ENCODE results near the gene PLSCR1.

Gene PLSCR1

DNA sequence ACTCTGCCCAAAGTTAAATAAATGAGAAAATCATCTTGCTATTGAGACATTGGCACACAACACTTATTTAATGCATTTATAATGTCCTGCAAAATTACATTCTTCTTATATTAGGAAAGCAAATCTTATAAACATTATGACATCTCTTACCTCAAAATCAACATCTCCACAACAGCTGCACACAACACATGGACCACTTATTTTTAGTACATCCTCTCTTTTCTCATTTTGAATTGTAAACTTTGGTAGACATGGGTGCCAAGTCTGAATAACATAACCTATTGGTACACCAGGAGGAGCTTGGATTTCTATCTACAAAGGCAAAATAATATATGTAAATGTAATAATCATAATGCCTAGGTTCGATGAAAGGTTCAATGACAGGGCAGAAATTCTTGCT lies 23.0 kb downstream of the PLSCR1 start:
- FAIRE-seq, result no peak
- no peak for DNase-seq (ENCODE audit: insufficient read length, low spot score)
- TF ChIP-seq SPI1 (IDR thresholded peaks at IDR 0.05; ENCODE audit: low read depth, low read length), result no peak
- TF ChIP-seq POLR2A (IDR thresholded peaks at IDR 0.05; ENCODE audit: low read depth, low read length), result no peak
- no peak for TF ChIP-seq POLR2AphosphoS5 (IDR thresholded peaks at IDR 0.05; ENCODE audit: low read depth, low read length)
- no peak for TF ChIP-seq PAX5 (IDR thresholded peaks at IDR 0.05; ENCODE audit: insufficient read depth, low read length, severe bottlenecking)
- TF ChIP-seq TAF1 (IDR thresholded peaks at IDR 0.05; ENCODE audit: low read depth, low read length), result no peak
- TF ChIP-seq POU2F2 (IDR thresholded peaks at IDR 0.05; ENCODE audit: low read depth, low read length), result no peak

DNA sequence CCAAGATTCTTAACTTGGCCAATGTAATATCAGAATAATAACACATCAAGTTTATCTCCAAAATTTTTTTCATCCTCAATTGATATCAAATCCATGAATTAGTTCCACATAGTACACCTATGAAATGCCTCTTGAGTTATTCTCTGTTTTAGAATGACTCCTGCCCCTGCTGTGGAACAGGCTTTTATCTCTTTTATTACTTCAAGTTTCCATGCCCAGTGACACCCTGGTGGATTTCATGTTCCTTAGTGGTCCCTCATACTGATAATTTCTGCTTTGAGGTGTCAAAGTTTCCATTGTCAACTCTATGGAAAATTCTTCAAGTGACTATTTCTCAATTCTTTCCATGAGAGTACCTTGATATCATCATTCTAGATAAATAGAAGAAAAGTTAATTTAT lies 24.6 kb downstream of the PLSCR1 start:
- FAIRE-seq (no peak), DNase-seq (ENCODE audit: insufficient read length, low spot score) (no peak)
- TF ChIP-seq TAF1 (IDR thresholded peaks at IDR 0.05; ENCODE audit: low read depth, low read length), result no peak
- no peak for TF ChIP-seq PAX5 (IDR thresholded peaks at IDR 0.05; ENCODE audit: insufficient read depth, low read length, severe bottlenecking)
- no peak for TF ChIP-seq SPI1 (IDR thresholded peaks at IDR 0.05; ENCODE audit: low read depth, low read length)
- no peak for TF ChIP-seq POLR2AphosphoS5 (IDR thresholded peaks at IDR 0.05; ENCODE audit: low read depth, low read length)
- no peak for TF ChIP-seq POLR2A (IDR thresholded peaks at IDR 0.05; ENCODE audit: low read depth, low read length)
- TF ChIP-seq POU2F2 (IDR thresholded peaks at IDR 0.05; ENCODE audit: low read depth, low read length), result no peak

DNA sequence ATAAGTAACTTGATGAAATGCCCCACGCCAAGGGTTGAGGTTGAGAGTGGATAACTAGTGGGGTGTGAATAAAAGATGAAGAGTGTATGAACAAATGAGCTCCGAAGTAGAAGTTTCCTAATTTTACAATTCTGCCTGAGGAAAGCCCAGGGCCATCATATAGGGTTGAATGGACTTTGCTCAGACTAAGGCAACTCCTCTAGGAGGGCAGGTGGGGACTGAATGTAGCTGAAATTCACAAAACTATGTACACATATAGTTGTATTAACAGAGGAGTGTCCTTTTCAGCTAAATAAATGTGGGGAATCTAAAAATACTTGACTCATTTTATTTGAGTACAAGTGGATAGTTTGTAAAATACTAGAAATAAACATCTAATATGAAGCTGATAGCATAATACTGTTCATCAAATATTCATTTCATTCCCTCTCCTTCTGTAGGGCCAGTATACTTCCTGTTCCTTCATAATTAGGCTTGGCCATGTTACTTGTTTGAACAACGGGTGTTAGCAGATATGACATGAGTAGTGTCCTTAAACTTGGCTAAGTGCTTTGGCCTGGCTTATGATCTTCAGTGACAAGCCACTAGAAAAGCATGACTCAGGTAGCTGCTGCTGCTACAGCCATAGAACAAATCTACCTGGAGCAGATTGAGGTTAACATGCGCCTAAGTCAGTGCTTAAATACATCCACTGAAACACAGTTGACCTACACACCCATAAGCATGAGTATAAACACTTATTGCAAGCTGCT lies 26.5 kb downstream of the PLSCR1 start:
- TF ChIP-seq POLR2A (IDR thresholded peaks at IDR 0.05; ENCODE audit: low read depth, low read length) (no peak), POU2F2 (IDR thresholded peaks at IDR 0.05; ENCODE audit: low read depth, low read length) (no peak), PAX5 (IDR thresholded peaks at IDR 0.05; ENCODE audit: insufficient read depth, low read length, severe bottlenecking) (no peak), SPI1 (IDR thresholded peaks at IDR 0.05; ENCODE audit: low read depth, low read length) (no peak), TAF1 (IDR thresholded peaks at IDR 0.05; ENCODE audit: low read depth, low read length) (no peak), POLR2AphosphoS5 (IDR thresholded peaks at IDR 0.05; ENCODE audit: low read depth, low read length) (no peak)
- FAIRE-seq, result peak; percentile 54
- no peak for DNase-seq (ENCODE audit: insufficient read length, low spot score)

DNA sequence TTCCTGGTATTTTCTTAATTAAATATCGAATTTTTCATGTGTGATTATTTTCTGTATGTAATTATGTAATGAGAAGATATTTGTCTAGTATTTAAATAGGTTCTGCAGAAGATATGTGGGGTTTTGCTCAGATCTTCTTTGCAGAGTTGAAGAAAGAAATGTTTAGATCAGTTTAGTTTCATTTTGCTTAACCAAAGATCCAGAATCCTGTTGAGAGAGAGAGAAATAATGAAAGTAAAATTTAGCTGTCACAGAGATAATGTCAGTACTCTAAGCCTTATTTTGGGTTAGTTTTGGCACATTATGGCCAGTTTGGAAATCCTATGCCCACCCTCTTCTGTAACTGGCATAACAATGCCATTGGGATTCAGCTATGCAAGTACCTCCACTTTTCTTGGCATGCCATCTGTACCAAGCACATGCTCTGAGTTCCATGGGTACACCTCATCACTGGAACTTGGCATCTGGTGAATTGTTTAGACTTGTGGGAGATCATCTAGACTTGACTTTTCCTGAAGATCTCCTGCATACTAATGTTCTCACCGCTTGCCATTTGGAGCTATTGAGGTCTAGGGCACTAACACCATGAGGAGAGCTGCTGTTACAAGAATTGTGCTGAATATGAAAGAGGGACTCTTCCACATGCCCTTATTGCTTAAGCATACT lies 30.9 kb downstream of the PLSCR1 start:
- no peak for FAIRE-seq
- DNase-seq (ENCODE audit: insufficient read length, low spot score), result no peak
- TF ChIP-seq SPI1 (IDR thresholded peaks at IDR 0.05; ENCODE audit: low read depth, low read length) (no peak), POU2F2 (IDR thresholded peaks at IDR 0.05; ENCODE audit: low read depth, low read length) (no peak)

DNA sequence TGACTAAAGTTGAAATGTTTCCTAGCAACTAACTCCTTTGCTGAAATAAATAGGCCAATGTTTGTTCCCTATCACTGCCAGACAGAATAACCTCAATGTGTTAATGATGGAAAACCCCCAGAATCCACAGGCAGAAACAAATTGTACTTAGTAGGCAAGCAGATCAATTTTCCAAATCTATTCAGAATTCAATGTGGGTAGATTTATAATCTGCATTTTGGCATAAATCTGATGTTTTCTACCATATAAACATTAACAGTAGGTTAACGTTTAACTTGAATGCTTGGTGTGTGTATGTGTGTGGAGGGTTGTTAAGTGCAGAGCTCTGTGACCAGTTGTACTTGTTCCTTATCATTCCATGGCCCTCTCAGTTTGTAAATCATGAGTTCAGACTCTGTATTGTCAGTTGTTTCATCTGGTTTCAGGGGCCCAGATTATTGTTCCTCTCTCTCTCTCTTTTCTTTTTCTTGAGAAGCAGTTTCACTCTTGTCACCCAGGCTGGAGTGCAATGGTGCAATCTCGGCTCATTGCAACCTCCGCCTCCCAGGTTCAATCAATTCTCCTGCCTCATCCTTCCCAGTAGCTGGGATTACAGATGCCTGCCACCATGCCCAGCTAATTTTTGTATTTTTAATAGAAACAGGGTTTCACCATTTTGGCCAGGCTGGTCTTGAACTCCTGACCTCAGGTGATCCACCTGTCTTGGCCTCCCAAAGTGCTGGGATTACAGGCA lies 32.8 kb downstream of the PLSCR1 start:
- no peak for FAIRE-seq
- TF ChIP-seq POU2F2 (IDR thresholded peaks at IDR 0.05; ENCODE audit: low read depth, low read length), result no peak
- no peak for TF ChIP-seq TAF1 (IDR thresholded peaks at IDR 0.05; ENCODE audit: low read depth, low read length)
- TF ChIP-seq POLR2AphosphoS5 (IDR thresholded peaks at IDR 0.05; ENCODE audit: low read depth, low read length), result no peak
- no peak for TF ChIP-seq PAX5 (IDR thresholded peaks at IDR 0.05; ENCODE audit: insufficient read depth, low read length, severe bottlenecking)
- no peak for TF ChIP-seq POLR2A (IDR thresholded peaks at IDR 0.05; ENCODE audit: low read depth, low read length)
- no peak for TF ChIP-seq SPI1 (IDR thresholded peaks at IDR 0.05; ENCODE audit: low read depth, low read length)
- no peak for DNase-seq (ENCODE audit: insufficient read length, low spot score)

DNA sequence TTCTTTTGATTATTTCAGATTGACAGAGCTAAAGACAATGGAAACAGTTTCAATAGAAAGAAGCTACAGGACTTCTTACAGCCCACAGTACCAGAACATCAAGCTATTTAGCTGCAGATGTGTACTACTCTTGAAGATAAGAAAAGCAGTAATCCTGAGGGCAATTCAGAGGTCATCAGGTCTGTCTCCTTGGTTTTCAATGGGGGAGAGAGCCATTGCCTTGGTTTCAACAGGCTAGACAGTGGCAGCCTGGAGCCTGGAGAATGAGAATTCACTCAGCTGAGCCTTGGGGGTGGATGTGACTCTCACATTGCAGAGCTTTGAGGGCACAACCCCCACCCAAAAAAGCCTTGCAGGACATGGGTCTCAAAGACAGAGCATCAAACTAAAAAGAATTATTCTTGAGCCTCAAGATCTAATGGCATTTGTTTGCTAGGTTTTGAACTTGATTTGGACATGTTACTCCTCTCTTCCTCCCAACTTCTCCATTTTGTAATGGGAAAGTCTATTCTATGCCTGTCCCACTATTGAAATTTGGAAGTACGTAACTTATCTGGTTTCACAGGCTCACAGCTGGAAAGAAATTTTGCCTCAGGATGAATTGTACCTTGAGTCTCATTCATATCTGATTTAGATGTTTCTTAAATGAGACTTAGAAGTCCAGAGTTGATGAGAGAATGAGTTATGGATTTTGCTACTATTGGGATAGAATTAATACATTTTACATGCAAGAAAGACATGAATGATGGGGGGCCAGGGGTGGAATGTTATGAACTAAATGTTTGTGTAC lies 36.9 kb downstream of the PLSCR1 start:
- FAIRE-seq, result no peak
- TF ChIP-seq POLR2AphosphoS5 (IDR thresholded peaks at IDR 0.05; ENCODE audit: low read depth, low read length), result no peak
- no peak for TF ChIP-seq PAX5 (IDR thresholded peaks at IDR 0.05; ENCODE audit: insufficient read depth, low read length, severe bottlenecking)
- TF ChIP-seq SPI1 (IDR thresholded peaks at IDR 0.05; ENCODE audit: low read depth, low read length), result no peak
- TF ChIP-seq POLR2A (IDR thresholded peaks at IDR 0.05; ENCODE audit: low read depth, low read length), result no peak
- TF ChIP-seq TAF1 (IDR thresholded peaks at IDR 0.05; ENCODE audit: low read depth, low read length), result no peak
- TF ChIP-seq POU2F2 (IDR thresholded peaks at IDR 0.05; ENCODE audit: low read depth, low read length), result no peak
- no peak for DNase-seq (ENCODE audit: insufficient read length, low spot score)

DNA sequence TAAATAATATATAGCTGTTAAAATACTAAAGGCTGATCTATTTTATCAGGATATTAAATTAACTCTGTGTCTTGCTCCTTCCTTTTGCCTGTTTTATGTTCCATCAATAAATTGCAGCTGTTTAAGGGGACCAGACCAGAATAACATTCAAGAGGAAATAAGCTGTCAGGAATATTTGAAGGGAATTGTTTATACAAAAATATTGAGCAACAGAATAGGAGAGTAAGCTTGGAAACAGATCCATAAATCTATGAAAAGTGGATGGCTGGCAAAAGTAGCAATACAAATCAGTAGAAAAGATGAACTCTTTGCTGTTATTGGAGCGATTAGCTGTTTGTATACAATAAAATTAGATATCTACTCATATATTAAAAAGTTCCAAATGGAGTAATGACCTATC lies 38.9 kb downstream of the PLSCR1 start:
- TF ChIP-seq POU2F2 (IDR thresholded peaks at IDR 0.05; ENCODE audit: low read depth, low read length) (no peak), TAF1 (IDR thresholded peaks at IDR 0.05; ENCODE audit: low read depth, low read length) (no peak), POLR2A (IDR thresholded peaks at IDR 0.05; ENCODE audit: low read depth, low read length) (no peak), POLR2AphosphoS5 (IDR thresholded peaks at IDR 0.05; ENCODE audit: low read depth, low read length) (no peak), PAX5 (IDR thresholded peaks at IDR 0.05; ENCODE audit: insufficient read depth, low read length, severe bottlenecking) (no peak), SPI1 (IDR thresholded peaks at IDR 0.05; ENCODE audit: low read depth, low read length) (no peak)
- DNase-seq (ENCODE audit: insufficient read length, low spot score) (no peak), FAIRE-seq (no peak)

DNA sequence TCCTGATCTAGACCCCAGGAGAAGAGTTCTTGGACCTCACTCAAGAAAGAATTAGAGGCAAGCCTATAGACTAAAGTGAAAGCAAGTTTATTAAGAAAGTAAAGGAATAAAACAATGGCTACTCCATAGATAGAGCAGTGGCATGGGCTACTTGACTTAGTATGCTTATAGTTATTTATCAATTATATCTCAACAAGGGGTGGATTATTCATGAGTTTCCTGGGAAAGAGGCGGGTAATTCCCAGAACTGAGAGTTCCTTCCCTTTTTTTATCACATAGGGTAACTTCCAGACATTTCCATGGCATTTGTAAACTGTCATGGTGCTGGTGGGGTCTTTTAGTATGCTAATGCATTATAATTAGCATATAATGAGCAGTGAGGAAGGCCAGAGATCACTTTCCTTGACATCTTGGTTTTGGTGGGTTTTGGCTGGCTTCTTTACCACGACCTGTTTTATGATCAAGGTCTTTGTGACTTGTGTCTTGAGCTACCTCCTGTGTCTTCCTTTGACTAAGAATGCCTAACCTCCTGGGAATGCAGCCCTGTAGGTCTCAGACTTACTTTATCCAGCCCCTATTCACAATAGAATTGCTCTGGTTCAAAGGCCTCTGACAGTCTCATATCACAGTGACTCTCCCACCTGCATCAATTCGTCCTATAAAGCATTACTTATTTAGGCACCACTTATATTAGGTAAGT lies 39.8 kb downstream of the PLSCR1 start:
- FAIRE-seq (peak; percentile 23), DNase-seq (ENCODE audit: insufficient read length, low spot score) (no peak)
- TF ChIP-seq PAX5 (IDR thresholded peaks at IDR 0.05; ENCODE audit: insufficient read depth, low read length, severe bottlenecking), result no peak
- TF ChIP-seq POU2F2 (IDR thresholded peaks at IDR 0.05; ENCODE audit: low read depth, low read length), result no peak
- no peak for TF ChIP-seq TAF1 (IDR thresholded peaks at IDR 0.05; ENCODE audit: low read depth, low read length)
- no peak for TF ChIP-seq POLR2AphosphoS5 (IDR thresholded peaks at IDR 0.05; ENCODE audit: low read depth, low read length)
- no peak for TF ChIP-seq POLR2A (IDR thresholded peaks at IDR 0.05; ENCODE audit: low read depth, low read length)
